Measurements from ENCODE around the gene EHF.

Gene EHF

DNA sequence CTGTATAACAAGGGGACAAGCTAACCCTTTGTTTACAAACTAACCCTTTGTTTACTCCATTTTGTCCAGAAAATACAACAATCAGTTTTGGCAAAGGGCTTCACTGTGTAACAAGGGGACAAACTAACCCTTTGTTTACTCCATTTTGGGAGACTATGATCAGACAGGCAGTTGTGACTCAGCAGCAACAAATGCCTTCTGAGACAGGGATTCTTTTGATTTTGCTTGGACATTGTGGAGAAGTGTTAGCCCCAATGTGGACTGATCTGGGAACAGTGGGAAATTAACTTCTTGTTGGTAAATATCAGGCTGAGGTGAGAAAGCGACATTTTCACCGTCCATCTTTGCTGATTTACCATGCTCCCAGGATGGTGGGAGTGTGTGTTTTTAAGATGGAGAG, 983 bp downstream of the EHF start:
- DNase-seq (ENCODE audit: insufficient read length, low spot score): no peak
- FAIRE-seq: no peak

DNA sequence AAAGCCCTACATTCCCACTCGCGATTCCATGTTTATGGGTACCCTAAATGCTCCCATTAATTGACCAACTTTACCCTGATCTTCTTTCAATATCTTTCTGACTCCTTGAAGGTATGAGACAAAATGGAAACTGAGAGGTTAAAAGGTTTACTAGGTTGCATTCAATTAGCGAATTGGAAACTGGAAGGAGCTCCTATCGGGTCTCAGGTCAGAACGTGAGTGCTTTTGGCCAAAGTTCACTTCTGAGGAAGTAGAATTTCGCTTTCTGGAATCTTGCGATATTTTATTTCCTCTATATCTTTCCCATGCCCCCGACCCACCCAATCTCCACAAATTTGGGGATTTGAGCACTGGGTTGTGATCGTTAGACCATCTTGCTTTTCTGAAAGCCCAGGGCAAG, 2.6 kb downstream of the EHF start:
- DNase-seq (ENCODE audit: insufficient read length, low spot score) (no peak), FAIRE-seq (no peak)

DNA sequence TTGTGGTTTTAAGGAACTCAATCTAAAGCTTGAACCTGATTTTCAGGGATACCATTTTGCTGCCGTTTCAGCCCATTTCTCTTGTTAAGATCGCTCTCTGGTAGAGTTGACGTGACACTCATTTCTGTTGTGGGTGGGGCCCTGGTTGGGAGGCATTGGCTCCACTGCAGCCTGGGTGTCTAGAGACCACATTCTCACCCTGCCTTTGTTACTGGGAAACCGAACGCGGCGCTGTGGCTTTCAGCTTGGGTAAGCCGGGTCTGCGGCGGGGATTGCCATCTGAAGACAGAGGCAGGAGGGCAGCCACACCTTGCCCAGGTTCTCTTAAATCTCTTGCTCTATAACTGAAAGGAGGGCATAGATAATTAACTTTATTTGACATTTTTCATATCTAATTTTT, 3.2 kb downstream of the EHF start:
- FAIRE-seq (no peak), DNase-seq (ENCODE audit: insufficient read length, low spot score) (no peak)

DNA sequence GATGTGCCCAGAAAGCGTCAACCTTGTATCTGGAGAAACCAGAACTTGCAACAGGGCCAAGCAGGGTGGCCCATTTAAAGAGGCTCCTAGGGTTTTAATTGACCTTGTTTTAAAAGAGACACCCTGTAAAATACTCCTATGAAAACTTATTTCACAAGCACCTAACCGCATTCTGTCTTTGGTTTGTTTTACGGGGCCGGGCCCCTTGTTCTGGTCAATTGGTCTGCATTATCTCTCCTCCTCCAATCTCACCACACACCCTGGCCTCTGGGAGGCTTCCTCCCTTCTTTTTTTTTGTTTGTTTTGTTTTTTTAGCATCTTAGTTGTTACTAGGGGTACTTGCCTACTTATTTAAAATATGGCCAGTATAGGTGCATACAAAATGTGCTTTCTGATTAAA, 4.7 kb downstream of the EHF start:
- FAIRE-seq (no peak), DNase-seq (ENCODE audit: insufficient read length, low spot score) (no peak)

DNA sequence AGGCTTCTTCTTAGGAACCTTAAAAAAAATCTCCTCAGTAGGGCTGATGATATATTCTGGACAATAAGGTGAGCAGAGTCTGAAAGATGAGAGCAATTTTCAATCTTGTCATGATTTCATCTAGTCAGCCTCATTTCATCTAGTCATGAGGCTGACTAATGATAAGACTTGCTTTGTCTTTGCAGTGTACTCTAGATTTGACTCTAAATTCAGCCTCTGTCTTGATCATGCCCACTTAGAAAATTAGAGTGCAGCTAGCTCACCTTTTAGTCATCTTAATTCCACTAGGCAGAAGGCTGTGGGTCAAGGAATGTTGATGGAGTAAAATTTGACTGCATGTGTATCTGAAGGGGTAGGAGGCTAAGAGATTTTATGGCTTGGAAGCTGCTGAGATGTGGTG, 5.5 kb downstream of the EHF start:
- no peak for DNase-seq (ENCODE audit: insufficient read length, low spot score)
- FAIRE-seq: no peak

DNA sequence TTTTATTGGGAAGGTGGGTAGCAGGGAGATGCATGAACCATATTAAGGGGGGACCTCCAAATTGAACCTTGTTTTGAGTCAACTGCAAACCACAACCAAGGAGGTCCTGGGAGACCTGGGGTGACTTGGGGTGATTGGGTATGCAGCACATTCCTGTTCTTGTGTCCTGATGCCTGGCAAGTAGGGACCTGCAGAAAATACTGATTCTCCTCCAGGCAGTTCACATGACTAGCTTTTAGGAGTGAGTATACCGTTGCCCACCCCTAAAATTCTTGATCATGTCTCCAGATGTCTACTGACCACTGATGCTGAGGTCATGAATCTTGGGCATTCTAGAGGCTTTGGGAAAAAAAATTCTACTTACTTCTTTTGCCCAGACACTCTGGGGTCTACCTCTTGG, 6.3 kb downstream of the EHF start:
- FAIRE-seq (no peak), DNase-seq (ENCODE audit: insufficient read length, low spot score) (no peak)

DNA sequence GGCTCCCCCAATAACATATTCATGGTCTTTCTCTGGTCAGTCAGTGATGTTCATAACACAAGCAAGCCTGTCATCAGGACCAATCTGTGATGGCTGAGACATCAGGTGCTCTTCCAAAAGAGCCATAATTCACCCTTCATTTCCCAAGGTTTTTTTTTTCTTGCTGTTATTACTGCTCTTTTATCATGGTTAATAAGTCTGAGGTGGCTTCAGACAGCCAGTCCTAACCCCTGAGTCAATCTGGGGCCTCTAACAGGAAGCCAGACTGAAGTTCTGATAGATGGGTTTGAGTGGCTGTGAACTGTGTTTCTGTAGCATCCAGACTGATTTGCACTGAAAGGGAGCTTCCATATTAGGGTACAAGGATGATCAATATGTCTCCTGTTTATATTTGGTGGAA, 8.8 kb downstream of the EHF start:
- no peak for FAIRE-seq
- DNase-seq (ENCODE audit: insufficient read length, low spot score): no peak

DNA sequence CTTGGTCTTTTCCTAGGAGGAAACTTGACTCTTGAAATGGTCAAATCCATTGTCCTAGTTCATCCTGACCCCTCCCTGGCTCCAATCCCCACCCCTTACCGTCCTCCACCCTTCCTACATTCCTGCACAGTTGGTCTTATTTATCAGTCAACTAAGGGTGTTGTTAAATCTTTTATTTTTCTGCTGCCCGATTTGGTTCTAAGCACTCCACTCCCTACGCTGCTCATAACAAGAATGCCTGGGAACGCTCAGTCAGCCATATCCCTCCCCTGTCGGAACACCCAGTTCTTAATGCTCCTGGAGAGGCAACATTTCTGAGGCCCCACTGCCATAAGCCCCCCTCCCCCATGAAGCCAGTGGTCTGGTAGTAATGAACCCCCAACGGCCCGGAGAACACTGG, 9.7 kb downstream of the EHF start:
- DNase-seq (ENCODE audit: insufficient read length, low spot score): no peak
- no peak for FAIRE-seq

DNA sequence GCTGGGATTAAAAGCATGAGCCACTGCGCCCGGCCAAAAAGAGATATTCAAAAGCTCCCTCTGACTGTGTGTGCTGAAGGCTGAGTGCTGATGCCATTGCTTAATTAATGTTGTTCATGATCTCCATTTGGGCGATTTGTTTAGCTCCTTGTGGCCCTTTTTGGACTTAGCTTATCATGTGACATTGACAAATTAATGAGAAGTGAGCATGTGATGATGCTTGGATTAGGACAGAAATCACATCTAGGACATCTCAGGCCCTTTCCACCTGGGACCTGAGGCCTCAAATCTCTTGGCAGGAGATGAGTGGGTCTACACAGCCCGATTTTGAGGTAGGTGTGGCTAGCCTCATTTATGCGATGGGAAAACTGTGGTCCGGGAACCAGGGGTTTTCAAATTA, 10.4 kb downstream of the EHF start:
- no peak for DNase-seq (ENCODE audit: insufficient read length, low spot score)
- no peak for FAIRE-seq

DNA sequence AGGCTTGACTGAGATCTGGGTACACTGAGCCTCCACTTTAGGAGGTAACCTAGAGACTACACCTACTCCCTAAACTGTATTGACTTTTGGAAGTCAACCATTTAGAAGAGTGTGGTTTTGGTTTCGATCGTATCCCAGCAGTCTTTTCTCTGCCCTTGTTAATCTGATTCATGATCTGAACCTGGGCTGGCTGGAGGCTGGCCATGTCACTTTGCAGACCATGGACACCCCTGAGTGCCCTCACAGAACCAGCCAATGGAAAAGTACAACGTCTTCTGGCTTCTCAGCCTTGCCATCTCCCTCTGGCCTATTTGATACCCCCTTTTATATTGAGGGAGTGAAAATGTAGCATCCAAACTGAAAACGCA, 10.8 kb downstream of the EHF start:
- no peak for DNase-seq (ENCODE audit: insufficient read length, low spot score)
- FAIRE-seq: no peak

DNA sequence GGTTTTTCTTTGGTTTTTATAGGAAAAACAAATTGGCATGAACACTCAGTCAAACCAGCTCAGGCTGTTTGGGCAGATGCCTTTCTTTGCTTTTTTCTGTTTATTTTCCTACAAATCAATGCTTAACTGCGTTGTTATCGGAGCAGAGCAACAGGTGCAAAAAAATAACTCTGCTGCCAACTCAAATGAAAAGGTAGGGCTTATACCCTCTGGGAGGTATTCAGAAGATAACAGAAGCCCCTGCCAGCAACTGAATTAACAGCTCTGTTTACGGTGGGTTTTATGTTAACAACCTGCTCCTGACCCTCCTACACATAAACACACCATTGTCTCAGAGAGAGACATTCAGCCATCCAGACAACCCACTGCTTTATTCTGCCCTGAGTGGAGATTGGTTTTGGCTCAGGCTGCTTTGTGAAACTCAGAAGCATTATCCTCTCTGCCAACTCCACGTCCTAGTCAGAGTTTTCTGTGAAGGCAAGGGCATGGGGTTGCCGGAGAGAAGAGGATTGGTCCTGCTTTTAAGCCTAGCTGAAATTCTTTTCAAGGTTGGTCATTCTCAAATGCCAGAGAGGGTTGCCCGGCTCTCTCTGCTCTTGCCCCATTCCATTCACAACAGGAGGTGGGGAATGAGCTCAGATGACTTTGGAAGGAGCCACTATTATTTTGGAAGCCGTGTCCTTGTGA, 11.4 kb downstream of the EHF start:
- DNase-seq (ENCODE audit: insufficient read length, low spot score) (no peak), FAIRE-seq (no peak)

DNA sequence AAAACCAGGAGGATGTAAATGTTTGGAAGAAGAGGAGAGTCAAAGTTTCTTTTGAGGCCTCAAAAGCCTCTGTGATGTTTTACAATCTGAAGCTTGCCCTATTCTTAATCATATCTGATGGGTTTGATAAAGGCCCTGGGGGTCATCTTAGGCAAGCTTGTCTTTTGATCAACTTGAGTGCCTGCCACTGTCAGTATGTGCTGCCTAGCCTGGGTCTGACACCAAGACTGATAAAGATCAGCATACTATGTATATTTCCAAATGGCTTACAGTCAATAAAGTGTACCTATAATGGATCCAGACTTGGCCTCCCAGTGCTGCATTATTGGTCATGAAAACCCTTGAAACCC, 12.7 kb downstream of the EHF start:
- DNase-seq (ENCODE audit: insufficient read length, low spot score) (no peak), FAIRE-seq (no peak)

DNA sequence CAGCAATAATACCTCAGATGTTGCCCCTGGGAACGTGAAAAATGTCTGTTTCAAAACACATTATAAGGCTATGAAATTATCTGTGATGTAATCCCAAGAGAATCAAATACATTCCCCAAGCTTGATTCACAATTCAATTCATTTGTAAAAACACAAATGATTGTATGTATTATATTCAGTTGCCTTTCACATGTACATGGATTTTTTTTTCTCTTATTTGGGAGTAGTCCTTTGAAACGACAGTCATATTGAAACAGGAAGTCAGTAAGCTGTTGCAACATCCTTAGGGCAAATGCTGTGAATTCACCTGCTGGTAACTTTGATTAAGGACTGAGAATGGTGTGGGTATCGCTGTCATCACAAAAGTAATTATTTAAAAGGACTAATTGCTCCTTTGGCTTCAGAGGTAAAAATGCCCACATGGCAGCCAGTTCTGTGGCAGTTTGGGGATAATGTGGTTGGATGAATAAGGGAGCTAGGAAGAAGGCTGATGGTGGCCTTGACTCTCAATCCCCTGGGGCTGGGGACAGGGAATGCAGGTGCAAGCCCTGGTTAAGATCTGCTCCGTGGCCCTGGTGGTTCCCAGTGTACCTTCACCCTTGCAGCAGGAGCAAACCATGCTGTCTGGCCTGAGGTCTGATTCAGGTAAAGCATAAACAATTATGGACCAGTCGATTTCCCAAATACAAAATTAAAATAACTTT, 13.2 kb downstream of the EHF start:
- no peak for DNase-seq (ENCODE audit: insufficient read length, low spot score)
- FAIRE-seq: no peak

DNA sequence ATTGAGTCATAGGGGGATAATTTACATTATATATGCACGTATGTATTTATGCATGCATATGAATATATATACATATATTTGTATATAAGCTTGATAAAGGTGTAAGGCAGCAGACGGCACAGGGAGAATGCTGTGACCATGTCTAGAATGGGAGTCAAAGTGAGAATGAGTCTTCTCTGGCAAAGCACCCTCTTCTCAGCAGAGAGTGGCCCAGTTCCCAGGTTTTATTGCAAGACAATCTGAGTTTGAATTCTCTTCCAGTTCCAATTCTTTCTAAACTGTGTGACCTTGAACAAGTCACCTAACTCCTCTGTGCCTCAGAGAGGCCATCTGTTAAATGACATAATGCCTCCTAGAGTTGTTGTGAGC, 13.8 kb downstream of the EHF start:
- DNase-seq (ENCODE audit: insufficient read length, low spot score): no peak
- no peak for FAIRE-seq

DNA sequence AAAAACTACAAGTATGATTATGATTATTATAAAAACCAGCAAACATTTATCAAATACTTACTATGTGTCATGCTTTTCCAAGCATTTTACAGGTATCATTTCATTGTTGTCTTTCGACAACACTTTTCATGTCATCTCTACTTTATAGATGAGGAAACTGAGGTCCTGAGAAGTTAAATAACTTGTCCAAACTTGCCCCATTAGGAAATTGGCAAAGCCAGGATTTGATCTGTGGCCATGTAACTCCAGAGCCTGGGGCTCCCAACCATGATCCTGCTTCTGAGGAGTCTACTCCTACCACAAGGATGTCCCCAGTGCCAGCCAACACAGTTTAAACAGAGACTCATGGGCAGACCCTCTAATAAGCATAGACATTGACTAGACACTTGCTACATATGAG, 15.2 kb downstream of the EHF start:
- FAIRE-seq (no peak), DNase-seq (ENCODE audit: insufficient read length, low spot score) (no peak)

DNA sequence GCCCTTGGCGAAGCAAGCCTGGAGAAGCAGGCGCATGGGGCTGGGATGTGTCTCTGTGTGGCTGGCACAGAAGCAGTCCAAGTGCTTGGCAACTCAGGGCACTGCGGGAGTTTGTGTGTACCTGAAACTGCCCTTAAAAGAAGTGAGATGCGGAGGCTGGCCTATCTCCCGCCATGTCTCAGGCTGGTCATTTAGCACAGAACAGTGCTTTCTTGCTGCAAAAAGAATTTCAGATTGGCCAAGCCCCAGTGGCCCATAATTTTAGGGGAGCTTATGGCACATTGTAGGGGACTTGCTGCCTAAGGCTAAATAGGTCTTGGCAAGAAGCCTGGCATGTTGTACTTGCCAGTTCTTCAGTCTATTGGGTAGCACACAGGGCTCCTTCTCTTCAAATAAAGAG, 16.4 kb downstream of the EHF start:
- no peak for DNase-seq (ENCODE audit: insufficient read length, low spot score)
- no peak for FAIRE-seq

DNA sequence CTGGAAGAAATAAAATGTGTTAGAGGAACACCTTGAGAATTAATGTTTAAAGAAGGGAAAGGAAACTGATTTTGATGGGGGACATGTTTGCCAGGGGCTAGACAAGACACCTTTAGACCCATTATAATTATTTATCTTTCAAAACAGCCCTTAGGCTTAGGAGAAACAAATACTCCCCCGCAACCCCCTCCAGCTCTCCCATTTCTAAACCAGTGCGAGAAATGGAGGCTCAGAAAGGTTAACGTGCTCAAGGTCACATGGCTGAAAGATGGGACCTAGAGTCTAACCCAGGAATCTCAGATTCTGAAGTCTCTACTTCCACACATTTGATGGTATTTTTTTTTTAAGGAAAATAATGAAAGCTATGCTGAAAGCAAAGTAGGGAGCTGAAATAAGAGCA, 18.0 kb downstream of the EHF start:
- FAIRE-seq: no peak

DNA sequence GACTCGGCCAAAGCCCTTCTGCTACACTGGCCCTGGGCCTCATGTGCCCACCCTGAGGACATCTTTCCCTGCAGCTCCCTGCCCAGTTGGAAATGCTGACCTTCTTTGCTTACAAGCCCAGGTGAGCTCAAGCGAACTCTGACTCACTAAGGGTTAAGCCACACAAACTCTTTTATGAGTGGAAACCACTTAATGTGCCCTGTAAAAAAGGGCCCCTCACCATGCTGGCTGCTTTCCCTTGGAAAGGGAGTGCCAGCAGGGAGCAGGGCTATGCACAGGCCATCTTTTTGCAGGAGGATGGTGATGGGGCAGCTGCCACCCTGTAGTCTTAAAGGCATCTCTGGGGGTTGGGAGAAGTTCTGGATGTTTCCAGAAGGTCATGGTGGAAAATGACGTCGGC, 18.7 kb downstream of the EHF start:
- DNase-seq (ENCODE audit: insufficient read length, low spot score) (no peak), FAIRE-seq (no peak)

More for the DNA sequence above, 18.0 kb downstream of the EHF start:
- no peak for DNase-seq (ENCODE audit: insufficient read length, low spot score)

DNA sequence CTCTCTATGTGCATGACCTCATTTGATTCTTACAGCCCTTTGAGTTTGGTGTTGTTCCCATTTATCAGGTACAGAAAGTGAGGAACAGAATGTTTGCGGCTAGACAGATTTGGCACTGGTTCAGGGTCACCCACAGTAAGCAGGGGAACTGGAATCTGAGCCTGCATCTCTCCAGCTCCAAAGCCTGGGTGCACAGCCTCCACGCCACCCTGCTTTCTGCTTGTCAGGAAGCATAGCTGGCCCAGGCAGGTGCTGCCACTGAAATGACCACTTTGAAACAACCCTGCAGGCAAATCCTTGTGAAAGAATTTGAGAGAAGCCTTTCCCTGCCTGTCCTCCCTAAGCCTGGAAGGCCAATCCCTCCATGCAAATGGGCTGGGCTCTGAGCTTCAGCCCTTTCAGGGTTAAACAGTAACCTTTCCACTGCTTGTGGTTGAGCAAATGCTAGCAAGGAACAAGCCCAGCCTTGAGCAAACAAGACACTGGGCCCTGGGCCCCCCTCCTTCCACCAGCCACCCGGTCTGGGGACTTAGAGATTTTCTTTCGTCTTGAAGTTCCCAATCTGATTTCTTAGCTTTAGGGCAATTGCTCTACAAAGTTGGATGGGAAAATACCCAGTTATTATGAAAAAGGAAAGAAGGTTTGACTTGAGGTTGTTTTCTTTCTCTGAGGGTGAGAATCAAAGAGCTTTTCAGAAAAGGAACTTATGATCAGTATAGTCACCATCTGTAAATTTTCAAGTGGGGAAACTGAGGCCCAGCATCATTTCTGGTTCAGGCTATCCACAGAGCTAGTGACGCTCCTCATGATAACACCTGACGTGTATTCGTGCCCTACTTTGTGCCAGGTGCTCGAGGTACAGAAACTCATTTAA, 19.4 kb downstream of the EHF start:
- DNase-seq (ENCODE audit: insufficient read length, low spot score): no peak
- FAIRE-seq: no peak

DNA sequence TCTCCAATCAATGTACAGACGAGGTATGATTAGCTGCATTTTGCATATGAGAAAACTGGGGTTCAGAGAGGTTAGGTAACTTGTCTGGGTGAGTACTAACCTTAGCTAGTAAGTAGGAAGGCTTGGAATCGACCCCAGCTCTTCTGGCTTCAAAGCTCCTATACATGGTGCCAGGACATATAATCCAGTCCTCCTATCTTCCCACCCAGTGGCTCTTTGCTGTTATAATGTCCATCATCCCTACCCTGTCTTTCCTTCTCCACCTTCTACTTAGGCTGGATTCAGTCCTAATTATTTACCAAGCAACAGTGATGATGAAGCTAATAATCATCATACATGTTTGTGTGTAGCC, 20.0 kb downstream of the EHF start:
- no peak for DNase-seq (ENCODE audit: insufficient read length, low spot score)
- no peak for FAIRE-seq

DNA sequence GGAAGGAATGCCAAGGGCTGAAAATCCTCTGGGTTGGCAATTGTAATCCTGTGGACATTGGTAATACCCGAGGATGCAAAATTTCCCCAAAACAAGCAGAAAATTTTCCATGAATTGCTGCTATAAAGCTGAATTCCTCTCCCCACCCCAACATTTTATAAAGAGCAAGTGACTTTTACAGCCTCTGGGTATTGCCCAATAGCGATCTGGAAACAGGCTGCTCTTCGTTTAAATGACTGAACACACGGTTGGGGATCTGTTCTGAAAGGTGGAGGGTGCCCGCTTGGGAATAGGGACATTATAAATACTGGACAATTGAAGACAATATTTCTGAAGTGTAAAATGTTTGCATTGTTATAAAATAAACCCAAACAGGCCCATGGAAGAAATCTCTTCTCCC, 20.6 kb downstream of the EHF start:
- FAIRE-seq (no peak), DNase-seq (ENCODE audit: insufficient read length, low spot score) (no peak)

DNA sequence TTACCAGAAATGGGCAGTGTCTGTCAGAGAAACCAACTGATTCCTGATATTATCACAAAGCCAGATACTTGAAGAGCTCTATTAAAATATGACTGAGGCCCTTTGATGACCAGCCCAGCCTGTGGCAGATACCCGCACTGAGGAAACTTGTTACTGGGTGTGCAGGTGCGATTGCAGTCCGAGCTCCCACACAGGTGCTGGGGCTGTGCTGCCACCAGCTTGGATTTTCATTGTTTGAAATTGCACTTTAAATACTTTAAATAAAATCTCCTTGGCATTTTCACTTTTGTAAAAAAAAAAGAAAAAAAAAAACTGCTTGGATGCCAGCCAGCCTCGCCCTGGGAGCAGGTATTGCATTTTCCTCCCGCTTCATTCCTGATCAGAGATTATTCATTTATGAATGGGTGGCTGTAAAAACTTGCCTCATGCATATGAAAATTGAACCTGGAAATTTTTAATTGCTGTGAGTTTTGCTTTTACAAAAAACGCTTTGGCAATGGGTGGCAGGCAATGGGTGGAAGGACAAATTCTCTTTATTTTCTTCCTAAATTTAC, 21.2 kb downstream of the EHF start:
- DNase-seq (ENCODE audit: insufficient read length, low spot score) (no peak), FAIRE-seq (no peak)

Data from HTR-8/SVneo (cell line).